Measurements from ENCODE around the gene RPL22.

DNA sequence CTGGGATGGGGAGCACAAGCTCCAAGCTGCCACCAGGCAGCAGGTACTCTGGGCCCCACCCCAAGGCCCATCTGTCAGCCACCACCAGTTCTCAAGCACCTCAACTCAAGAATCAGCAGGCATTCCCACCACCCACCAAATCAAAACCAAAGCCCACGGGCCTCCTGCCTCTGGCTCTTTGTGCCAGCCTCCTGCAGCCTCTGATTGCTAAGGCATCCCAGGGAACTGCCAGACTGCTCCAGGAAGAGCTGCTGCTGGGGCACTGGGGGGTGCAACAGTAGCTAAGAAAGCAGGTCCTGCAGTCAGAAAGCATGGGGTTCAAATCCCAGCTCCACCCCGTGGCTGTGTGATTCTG lies 54.0 kb downstream of the RPL22 start:
- TF ChIP-seq, protein P1, sequence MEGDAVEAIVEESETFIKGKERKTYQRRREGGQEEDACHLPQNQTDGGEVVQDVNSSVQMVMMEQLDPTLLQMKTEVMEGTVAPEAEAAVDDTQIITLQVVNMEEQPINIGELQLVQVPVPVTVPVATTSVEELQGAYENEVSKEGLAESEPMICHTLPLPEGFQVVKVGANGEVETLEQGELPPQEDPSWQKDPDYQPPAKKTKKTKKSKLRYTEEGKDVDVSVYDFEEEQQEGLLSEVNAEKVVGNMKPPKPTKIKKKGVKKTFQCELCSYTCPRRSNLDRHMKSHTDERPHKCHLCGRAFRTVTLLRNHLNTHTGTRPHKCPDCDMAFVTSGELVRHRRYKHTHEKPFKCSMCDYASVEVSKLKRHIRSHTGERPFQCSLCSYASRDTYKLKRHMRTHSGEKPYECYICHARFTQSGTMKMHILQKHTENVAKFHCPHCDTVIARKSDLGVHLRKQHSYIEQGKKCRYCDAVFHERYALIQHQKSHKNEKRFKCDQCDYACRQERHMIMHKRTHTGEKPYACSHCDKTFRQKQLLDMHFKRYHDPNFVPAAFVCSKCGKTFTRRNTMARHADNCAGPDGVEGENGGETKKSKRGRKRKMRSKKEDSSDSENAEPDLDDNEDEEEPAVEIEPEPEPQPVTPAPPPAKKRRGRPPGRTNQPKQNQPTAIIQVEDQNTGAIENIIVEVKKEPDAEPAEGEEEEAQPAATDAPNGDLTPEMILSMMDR (IDR thresholded peaks at IDR 0.05) = no peak
- TF ChIP-seq POLR2AphosphoS5 (IDR thresholded peaks at IDR 0.05) (no peak), POLR2A (IDR thresholded peaks at IDR 0.05) (no peak)

Data from prostate gland (tissue), 2 donors.